ENCODE measurements around the gene TPRN. TPM values are rescaled to one million over a fixed set of nuclear protein-coding genes. Genes with fewer than 3 reads are reported as not detected.

TPRN gene
- total and polyA plus RNA-seq, 9 donors = 4.6 to 14.6 (median 10.2) TPM

DNA sequence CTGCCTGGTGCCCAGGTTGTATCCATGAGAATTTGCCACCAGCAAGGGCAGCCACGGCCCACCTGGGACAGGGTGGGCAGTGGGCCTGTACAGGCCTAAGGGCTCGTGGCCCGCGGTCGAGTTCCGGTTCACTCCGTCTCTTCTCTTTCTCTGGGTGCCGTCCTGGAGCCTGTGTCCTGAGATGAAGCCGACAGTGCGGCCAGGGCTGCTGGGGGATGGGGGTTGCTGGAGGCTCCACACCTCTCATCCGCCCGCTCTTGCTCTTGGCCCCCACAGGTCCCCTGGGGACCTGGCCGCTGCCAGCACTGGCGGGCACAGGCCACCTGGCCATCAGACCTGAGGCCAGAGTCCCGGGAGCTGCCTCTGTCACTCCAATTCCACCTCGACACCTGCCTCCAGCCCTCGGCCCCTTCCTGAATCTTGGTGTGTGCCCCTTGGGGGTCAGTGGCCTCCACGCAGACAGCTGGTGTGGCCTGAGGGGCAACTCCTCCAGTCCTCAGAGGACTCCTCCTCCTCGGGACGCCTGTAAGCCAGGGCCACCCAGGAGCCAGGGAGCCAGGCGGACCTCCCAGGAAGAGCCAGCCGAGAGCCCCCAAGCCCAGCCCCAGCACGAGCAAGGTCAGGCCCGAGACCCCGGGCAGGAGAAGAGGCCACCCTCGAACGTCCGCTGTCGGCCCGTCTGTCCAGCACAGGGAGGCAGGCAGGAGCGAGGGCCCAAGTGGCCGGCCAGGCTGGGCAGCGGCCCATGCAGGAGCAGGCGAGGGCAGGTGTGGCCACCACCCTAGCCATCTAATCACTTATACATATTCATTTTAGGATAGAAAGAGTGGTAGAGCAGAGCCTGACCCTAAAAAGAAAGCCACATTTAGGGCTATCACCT, 35.9 kb downstream of the TPRN start:
- no peak for DNase-seq
- Histone ChIP-seq H3K9me3 (replicated peaks; ENCODE audit: control insufficient read depth, low read depth, low read length) (no peaks in the 10 kb centered on the region), H3K36me3 (ENCODE audit: control insufficient read depth, insufficient read depth, low read length) (no peaks in the 10 kb centered on the region), H3K27ac (ENCODE audit: low read length) (no peak overlapping the region), H3K27me3 (ENCODE audit: control insufficient read depth, insufficient read depth, low read length) (peaks cover 95% of the 10 kb centered on the region), H3K4me3 (ENCODE audit: low read length) (no peak overlapping the region), H3K4me1 (ENCODE audit: control insufficient read depth, insufficient read depth, low read length) (peaks cover 10% of the 10 kb centered on the region)
- WGBS (ENCODE audit: insufficient coverage) = 67% methylated on average over 24 of the region's 34 CpGs

GRCh38 chr9:137163805-137164204, 36.7 kb downstream of the TPRN start:
- Histone ChIP-seq H3K36me3 (ENCODE audit: control insufficient read depth, insufficient read depth, low read length) (no peaks in the 10 kb centered on the region), H3K9me3 (replicated peaks; ENCODE audit: control insufficient read depth, low read depth, low read length) (no peaks in the 10 kb centered on the region), H3K4me1 (ENCODE audit: control insufficient read depth, insufficient read depth, low read length) (peaks cover 10% of the 10 kb centered on the region), H3K4me3 (ENCODE audit: low read length) (no peak overlapping the region), H3K27ac (ENCODE audit: low read length) (no peak overlapping the region), H3K27me3 (ENCODE audit: control insufficient read depth, insufficient read depth, low read length) (peaks cover 98% of the 10 kb centered on the region)
- WGBS (ENCODE audit: insufficient coverage) = 80% methylated on average over 22 of the region's 22 CpGs
- no peak for DNase-seq

DNA sequence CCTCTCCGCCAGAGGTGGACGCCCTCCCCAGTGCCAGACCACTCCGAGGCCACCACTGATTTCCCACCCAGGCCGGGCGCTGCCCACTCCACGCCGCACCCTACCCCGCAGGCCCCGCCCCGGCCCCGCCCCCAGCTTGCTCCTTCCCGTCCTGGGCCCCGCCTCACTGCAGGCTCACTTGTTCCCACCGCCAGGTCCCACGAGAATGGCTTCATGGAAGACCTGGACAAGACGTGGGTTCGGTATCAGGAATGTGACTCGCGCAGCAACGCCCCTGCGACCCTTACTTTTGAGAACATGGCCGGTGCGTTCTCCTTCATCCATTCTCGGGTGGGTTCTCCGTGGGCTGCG, 37.2 kb downstream of the TPRN start:
- Histone ChIP-seq H3K4me3 (ENCODE audit: low read length) (no peak overlapping the region), H3K4me1 (ENCODE audit: control insufficient read depth, insufficient read depth, low read length) (peaks cover 10% of the 10 kb centered on the region), H3K27ac (ENCODE audit: low read length) (no peak overlapping the region), H3K27me3 (ENCODE audit: control insufficient read depth, insufficient read depth, low read length) (peaks cover 99% of the 10 kb centered on the region), H3K36me3 (ENCODE audit: control insufficient read depth, insufficient read depth, low read length) (no peaks in the 10 kb centered on the region), H3K9me3 (replicated peaks; ENCODE audit: control insufficient read depth, low read depth, low read length) (no peaks in the 10 kb centered on the region)
- no peak for DNase-seq
- WGBS (ENCODE audit: insufficient coverage) = 23% methylated on average over 26 of the region's 26 CpGs

- Histone ChIP-seq H3K9me3 (replicated peaks; ENCODE audit: control insufficient read depth, low read depth, low read length) (no peaks in the 10 kb centered on the region), H3K27ac (ENCODE audit: low read length) (no peak overlapping the region), H3K4me1 (ENCODE audit: control insufficient read depth, insufficient read depth, low read length) (peaks cover 5% of the 10 kb centered on the region), H3K27me3 (ENCODE audit: control insufficient read depth, insufficient read depth, low read length) (peaks cover 99% of the 10 kb centered on the region), H3K4me3 (ENCODE audit: low read length) (no peak overlapping the region), H3K36me3 (ENCODE audit: control insufficient read depth, insufficient read depth, low read length) (no peaks in the 10 kb centered on the region)
- WGBS (ENCODE audit: insufficient coverage) = 3% methylated on average over 74 of the region's 74 CpGs
- no peak for DNase-seq
These were observed 37.8 kb downstream of the TPRN start for GRCh38 chr9:137162505-137163364.

DNA sequence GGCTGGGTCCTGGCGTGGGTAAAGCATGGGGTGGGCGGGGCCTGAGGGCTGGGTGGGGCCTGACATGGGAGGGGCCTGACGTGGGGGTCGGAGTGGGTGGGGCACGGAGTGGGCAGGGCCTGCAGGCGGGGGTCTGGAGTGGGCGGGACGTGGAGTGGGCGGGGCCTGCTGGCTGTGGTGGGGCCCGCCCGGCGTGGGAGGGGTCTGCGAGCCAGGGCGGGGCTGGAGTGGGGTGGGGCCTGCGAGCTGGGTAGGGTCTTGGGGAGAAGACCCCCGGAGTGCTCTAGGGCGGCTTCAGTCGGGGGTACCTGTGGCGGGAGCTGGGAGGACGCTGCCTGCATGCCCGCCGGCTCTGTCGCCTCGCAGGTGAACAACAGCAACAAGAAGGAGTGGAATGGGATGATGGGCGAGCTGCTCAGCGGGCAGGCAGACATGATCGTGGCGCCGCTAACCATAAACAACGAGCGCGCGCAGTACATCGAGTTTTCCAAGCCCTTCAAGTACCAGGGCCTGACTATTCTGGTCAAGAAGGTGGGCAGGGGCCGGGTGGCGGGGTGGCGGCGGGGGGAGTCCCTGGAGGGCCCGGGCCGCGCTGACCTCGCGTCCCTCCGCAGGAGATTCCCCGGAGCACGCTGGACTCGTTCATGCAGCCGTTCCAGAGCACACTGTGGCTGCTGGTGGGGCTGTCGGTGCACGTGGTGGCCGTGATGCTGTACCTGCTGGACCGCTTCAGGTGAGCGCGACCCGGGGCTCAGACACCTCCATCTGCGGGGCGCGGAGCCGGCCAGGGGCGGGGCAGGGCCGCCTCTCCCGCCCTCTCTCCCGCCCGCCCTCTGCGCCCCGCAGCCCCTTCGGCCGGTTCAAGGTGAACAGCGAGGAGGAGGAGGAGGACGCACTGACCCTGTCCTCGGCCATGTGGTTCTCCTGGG, 38.7 kb downstream of the TPRN start:
- H3K27me3 ChIP-seq (ENCODE audit: control insufficient read depth, insufficient read depth, low read length) = peaks cover 99% of the 10 kb centered on the region
- no peak for DNase-seq
- H3K9me3 ChIP-seq (replicated peaks; ENCODE audit: control insufficient read depth, low read depth, low read length) = no peaks in the 10 kb centered on the region
- H3K36me3 ChIP-seq (ENCODE audit: control insufficient read depth, insufficient read depth, low read length) = no peaks in the 10 kb centered on the region
- 3% methylated on average over 63 of the region's 71 CpGs for WGBS (ENCODE audit: insufficient coverage)
- peaks cover 3% of the 10 kb centered on the region for H3K4me1 ChIP-seq (ENCODE audit: control insufficient read depth, insufficient read depth, low read length)
- no peak overlapping the region for H3K4me3 ChIP-seq (ENCODE audit: low read length)
- no peak overlapping the region for H3K27ac ChIP-seq (ENCODE audit: low read length)

- Histone ChIP-seq H3K9me3 (replicated peaks; ENCODE audit: control insufficient read depth, low read depth, low read length) (no peaks in the 10 kb centered on the region), H3K4me1 (ENCODE audit: control insufficient read depth, insufficient read depth, low read length) (peaks cover 5% of the 10 kb centered on the region), H3K4me3 (ENCODE audit: low read length) (no peak overlapping the region), H3K27me3 (ENCODE audit: control insufficient read depth, insufficient read depth, low read length) (peaks cover 99% of the 10 kb centered on the region), H3K27ac (ENCODE audit: low read length) (no peak overlapping the region), H3K36me3 (ENCODE audit: control insufficient read depth, insufficient read depth, low read length) (no peaks in the 10 kb centered on the region)
- WGBS (ENCODE audit: insufficient coverage) = 29% methylated on average over 50 of the region's 56 CpGs
- no peak for DNase-seq
These were observed 39.6 kb downstream of the TPRN start for GRCh38 chr9:137160716-137161557.

GRCh38 chr9:137160054-137160425, 40.5 kb downstream of the TPRN start:
- H3K4me3 ChIP-seq (ENCODE audit: low read length) = no peak overlapping the region
- no peak overlapping the region for H3K27ac ChIP-seq (ENCODE audit: low read length)
- no peaks in the 10 kb centered on the region for H3K9me3 ChIP-seq (replicated peaks; ENCODE audit: control insufficient read depth, low read depth, low read length)
- H3K4me1 ChIP-seq (ENCODE audit: control insufficient read depth, insufficient read depth, low read length) = peaks cover 5% of the 10 kb centered on the region
- WGBS (ENCODE audit: insufficient coverage) = 70% methylated on average over 16 of the region's 17 CpGs
- H3K27me3 ChIP-seq (ENCODE audit: control insufficient read depth, insufficient read depth, low read length) = peaks cover 98% of the 10 kb centered on the region
- DNase-seq = no peak
- no peaks in the 10 kb centered on the region for H3K36me3 ChIP-seq (ENCODE audit: control insufficient read depth, insufficient read depth, low read length)

DNA sequence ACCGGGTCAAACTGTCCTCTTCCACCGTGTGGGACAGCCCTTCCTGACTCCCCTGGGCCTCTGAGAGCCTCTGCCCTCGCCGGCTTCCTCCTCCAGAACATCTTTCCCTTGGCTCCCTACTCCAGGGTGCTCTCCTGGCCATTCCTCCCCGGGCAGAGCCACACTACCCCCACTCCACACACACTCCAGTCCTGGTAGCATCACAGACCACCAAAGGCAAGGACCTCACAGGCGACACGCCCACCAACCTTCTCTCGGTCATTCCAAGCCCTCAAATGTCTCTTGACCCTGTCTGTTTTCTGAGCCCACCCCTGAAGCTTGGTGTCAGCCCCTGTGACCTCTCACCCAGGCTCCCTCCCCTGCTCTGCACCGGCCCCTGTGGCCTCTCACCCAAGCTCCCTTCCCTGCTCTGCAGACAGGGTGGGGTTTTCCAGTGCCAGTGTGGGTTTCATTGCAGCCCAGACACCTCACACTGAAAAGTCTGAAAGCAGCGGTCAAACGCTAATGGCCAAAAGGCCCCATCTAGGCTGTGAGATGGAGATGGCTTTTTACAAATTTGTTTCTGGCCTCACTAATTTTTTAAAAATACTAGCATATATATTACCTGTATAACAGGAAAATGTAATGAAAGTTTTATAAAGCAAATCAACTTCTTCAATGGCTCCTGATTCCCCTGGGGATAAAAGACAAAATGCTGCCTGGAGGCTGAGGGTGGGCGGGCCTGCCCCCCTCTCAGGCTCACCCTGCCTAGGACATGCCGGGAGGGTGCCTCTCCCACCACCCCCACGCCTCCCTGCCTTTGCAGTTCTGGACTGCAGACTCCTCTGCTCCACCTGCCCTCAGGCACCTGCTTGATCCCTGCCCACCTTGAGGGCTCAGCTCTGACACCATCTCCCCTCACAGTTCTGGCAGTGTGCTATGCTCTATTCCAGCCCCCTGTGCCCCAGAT, 41.2 kb downstream of the TPRN start:
- no peak overlapping the region for H3K27ac ChIP-seq (ENCODE audit: low read length)
- no peaks in the 10 kb centered on the region for H3K9me3 ChIP-seq (replicated peaks; ENCODE audit: control insufficient read depth, low read depth, low read length)
- peaks cover 5% of the 10 kb centered on the region for H3K4me1 ChIP-seq (ENCODE audit: control insufficient read depth, insufficient read depth, low read length)
- no peaks in the 10 kb centered on the region for H3K36me3 ChIP-seq (ENCODE audit: control insufficient read depth, insufficient read depth, low read length)
- no peak overlapping the region for H3K4me3 ChIP-seq (ENCODE audit: low read length)
- DNase-seq = no peak
- peaks cover 93% of the 10 kb centered on the region for H3K27me3 ChIP-seq (ENCODE audit: control insufficient read depth, insufficient read depth, low read length)
- WGBS (ENCODE audit: insufficient coverage) = 22% methylated on average over 10 of the region's 14 CpGs

Measured in muscle of leg (tissue), 11 donors.